H9 (cell line): ENCODE results near the gene LGALS4. TPM values are rescaled to one million over a fixed set of nuclear protein-coding genes. Genes with fewer than 3 reads are reported as not detected.
A peak's percentile ranks its signal among the peaks of the same experiment; 100 is the strongest.

Experiments
- DNase-seq: peaks from one replicate; pipeline ENCODE4 v3.0.0-alpha.2; 2017
- H2AFZ ChIP-seq: one replicate; pipeline ENCODE4 v1.6.1; 2013; ENCODE audit warnings: mild to moderate bottlenecking, low read length, control low read depth, moderate library complexity
- H2AK5ac ChIP-seq: 2 replicates; pipeline ENCODE4 v1.6.1; 2013; ENCODE audit warnings: low read length, control low read depth, mixed read lengths; ENCODE audit not compliant: insufficient read length
- H2BK120ac ChIP-seq: one replicate; pipeline ENCODE4 v1.6.1; 2013; ENCODE audit warnings: low read depth, mild to moderate bottlenecking, low read length, control low read depth, inconsistent platforms; ENCODE audit not compliant: poor library complexity, severe bottlenecking
- H2BK12ac ChIP-seq: 2 replicates; pipeline ENCODE4 v1.6.1; 2013; ENCODE audit warnings: low read length, control low read depth, mixed read lengths, low read depth; ENCODE audit not compliant: insufficient read length
- H2BK15ac ChIP-seq: 2 replicates; pipeline ENCODE4 v1.6.1; 2013; ENCODE audit warnings: low read depth, low read length, control low read depth
- H2BK20ac ChIP-seq: one replicate; pipeline ENCODE4 v1.6.1; 2013; ENCODE audit warnings: low read depth, mild to moderate bottlenecking, low read length, control low read depth, inconsistent platforms; ENCODE audit not compliant: poor library complexity, severe bottlenecking
- H2BK5ac ChIP-seq: 2 replicates; pipeline ENCODE4 v1.6.1; 2013; ENCODE audit warnings: low read length, control low read depth, mixed read lengths; ENCODE audit not compliant: insufficient read length
- H3K14ac ChIP-seq: 2 replicates; pipeline ENCODE4 v1.6.1; 2013; ENCODE audit warnings: low read length, control low read depth; ENCODE audit not compliant: insufficient read depth
- H3K18ac ChIP-seq: 2 replicates; pipeline ENCODE4 v1.6.1; 2013; ENCODE audit warnings: low read depth, mild to moderate bottlenecking, mixed read lengths, low read length, control low read depth; ENCODE audit not compliant: insufficient read length
- H3K23ac ChIP-seq: 2 replicates; pipeline ENCODE4 v1.6.1; 2013; ENCODE audit warnings: low read length, control low read depth, mixed read lengths, low read depth; ENCODE audit not compliant: insufficient read length
- H3K23me2 ChIP-seq: 2 replicates; pipeline ENCODE4 v1.6.1; 2013; ENCODE audit warnings: low read depth, mild to moderate bottlenecking, mixed read lengths, low read length, control low read depth; ENCODE audit not compliant: insufficient read length, poor library complexity, severe bottlenecking
- H3K27ac ChIP-seq: 2 replicates; pipeline ENCODE4 v1.5.1; 2013; ENCODE audit warnings: low read length, control low read depth, mixed read lengths, low read depth; ENCODE audit not compliant: insufficient read length
- H3K27me3 ChIP-seq: 2 replicates; pipeline ENCODE4 v1.6.1; 2013; ENCODE audit warnings: low read length, control low read depth, inconsistent platforms; ENCODE audit not compliant: insufficient read depth
- H3K4ac ChIP-seq: 2 replicates; pipeline ENCODE4 v1.6.1; 2013; ENCODE audit warnings: low read depth, mild to moderate bottlenecking, control low read depth, inconsistent platforms, low read length, moderate library complexity
- H3K4me1 ChIP-seq: 2 replicates; pipeline ENCODE4 v1.6.1; 2013; ENCODE audit warnings: low read length, control low read depth, inconsistent platforms; ENCODE audit not compliant: insufficient read depth
- H3K4me2 ChIP-seq: 2 replicates; pipeline ENCODE4 v1.6.1; 2013; ENCODE audit warnings: low read length, control low read depth, mixed read lengths; ENCODE audit not compliant: insufficient read length, insufficient read depth
- H3K56ac ChIP-seq: 2 replicates; pipeline ENCODE4 v1.6.1; 2013; ENCODE audit warnings: low read depth, mild to moderate bottlenecking, mixed read lengths, low read length, control low read depth; ENCODE audit not compliant: insufficient read length
- H3K79me1 ChIP-seq: 2 replicates; pipeline ENCODE4 v1.6.1; 2013; ENCODE audit warnings: low read depth, mild to moderate bottlenecking, moderate library complexity, low read length, control low read depth, inconsistent platforms; ENCODE audit not compliant: insufficient read depth, poor library complexity, severe bottlenecking
- H3K79me2 ChIP-seq: 2 replicates; pipeline ENCODE4 v1.6.1; 2013; ENCODE audit warnings: low read length, control low read depth, inconsistent platforms; ENCODE audit not compliant: insufficient read depth
- H3K9ac ChIP-seq: 2 replicates; pipeline ENCODE4 v1.6.1; 2013; ENCODE audit warnings: low read length, control low read depth, mixed read lengths; ENCODE audit not compliant: insufficient read length; ENCODE audit errors: extremely low read depth
- H3K9me3 ChIP-seq: one replicate; pipeline ENCODE4 v1.6.1; 2013; ENCODE audit warnings: low read depth, low read length, inconsistent platforms; ENCODE audit not compliant: control insufficient read depth
- H3T11ph ChIP-seq: one replicate; pipeline ENCODE4 v1.6.1; 2013; ENCODE audit warnings: mild to moderate bottlenecking, low read length, control low read depth, inconsistent platforms
- H4K20me1 ChIP-seq: one replicate; pipeline ENCODE4 v1.6.1; 2013; ENCODE audit not compliant: control insufficient read depth, insufficient read length, insufficient read depth
- H4K5ac ChIP-seq: 2 replicates; pipeline ENCODE4 v1.6.1; 2013; ENCODE audit warnings: low read depth, mild to moderate bottlenecking, mixed read lengths, low read length, control low read depth; ENCODE audit not compliant: insufficient read length
- H4K8ac ChIP-seq: replicated peaks from 2 replicates; pipeline ENCODE4 v1.6.1; 2013; ENCODE audit warnings: low read length, control low read depth, mixed read lengths, low read depth; ENCODE audit not compliant: insufficient read length
- H4K91ac ChIP-seq: 2 replicates; pipeline ENCODE4 v1.6.1; 2013; ENCODE audit warnings: low read depth, mild to moderate bottlenecking, moderate library complexity, mixed read lengths, low read length, control low read depth; ENCODE audit not compliant: insufficient read length
- H3K27ac Mint-ChIP-seq, 3 experiments: 2 replicates in 2 of 3; 3 replicates in 1 of 3; pipeline ENCODE4 v1.8.0; 2020 to 2021; ENCODE audit warnings: mixed read lengths in 3 of 3, mild to moderate bottlenecking in 1 of 3, moderate library complexity in 1 of 3
- H3K27me3 Mint-ChIP-seq: 2 replicates; pipeline ENCODE4 v1.8.0; 2021; ENCODE audit warnings: low read depth, mild to moderate bottlenecking, moderate library complexity, mixed read lengths
- H3K36me3 Mint-ChIP-seq, 3 experiments: 2 replicates in 2 of 3; 3 replicates in 1 of 3; pipeline ENCODE4 v1.8.0; 2020 to 2021; ENCODE audit warnings: low read depth in 3 of 3, mixed read lengths in 3 of 3; ENCODE audit not compliant: insufficient read depth in 1 of 3
- H3K4me1 Mint-ChIP-seq, 2 experiments: 2 replicates each; pipeline ENCODE4 v1.8.0; 2020; ENCODE audit warnings: mixed read lengths in 2 of 2
- H3K4me3 Mint-ChIP-seq, 2 experiments: 2 replicates in 1 of 2; 3 replicates in 1 of 2; pipeline ENCODE4 v1.8.0; 2020 to 2021; ENCODE audit warnings: mild to moderate bottlenecking in 2 of 2, mixed read lengths in 2 of 2, moderate library complexity in 1 of 2
- H3K9me3 Mint-ChIP-seq, 2 experiments: 2 replicates in 1 of 2; 3 replicates in 1 of 2; pipeline ENCODE4 v1.8.0; 2020; ENCODE audit warnings: mild to moderate bottlenecking in 2 of 2, mixed read lengths in 2 of 2, moderate library complexity in 1 of 2
- WGBS: extraction: QIAGEN DNeasy Blood & Tissue Kit; methylation state at CpG from one replicate; pipeline ENCODE4 v1.1.7; 2013; ENCODE audit warnings: missing lambda C conversion rate, low lambda C conversion rate, mixed read lengths; ENCODE audit not compliant: insufficient read length; ENCODE audit errors: extremely low coverage; 5-methylcytosine and 5-hydroxymethylcytosine counted together
- total RNA-seq: library from RNA; stranded (reverse); gene quantifications from 2 replicates; pipeline ENCODE4 v1.2.1, GENCODE V29; 2021
- TF ChIP-seq, protein P1 (sequence below): fragments of 200-600 bp; sonication (generic); conservative IDR thresholded peaks from 3 replicates; pipeline ENCODE4 v1.8.0; 2021; ENCODE audit warnings: antibody characterized with exemption, mild to moderate bottlenecking

LGALS4 gene
- total RNA-seq, 1 experiment from 2014 or later, result 0.68 TPM

DNA sequence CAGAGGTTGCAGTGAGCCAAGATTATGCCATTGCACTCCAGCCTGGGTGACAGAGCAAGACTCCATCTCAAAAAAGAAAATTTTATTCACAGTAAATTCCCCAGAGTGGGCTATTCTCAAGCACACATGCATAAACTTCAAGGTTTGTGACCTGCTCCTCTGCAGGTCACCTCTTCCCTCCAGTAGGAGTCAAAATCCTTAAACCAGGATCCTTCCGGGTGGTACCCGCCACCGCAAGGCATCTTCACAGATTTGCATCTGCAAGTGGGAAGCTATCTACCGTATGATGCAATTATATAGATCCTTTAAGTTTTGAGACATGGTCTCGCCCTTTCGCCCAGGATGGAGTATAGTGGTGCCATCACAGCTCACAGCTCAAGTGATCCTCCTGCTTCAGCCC lies 21.8 kb upstream of the LGALS4 start:
- Histone ChIP-seq H3K9me3 (no peaks in the 10 kb centered on the region), H2BK20ac (no peak overlapping the region), H3K4me1 (peaks cover 2% of the 10 kb centered on the region; the same call in 1 of the 2 replicates), H2BK5ac (no peak overlapping the region), H2BK120ac (no peak overlapping the region), H3K56ac (no peak overlapping the region), H3K79me2 (0 out of 2 replicates have a peak, but pooled peaks cover 2% of the 10 kb centered on the region), H3K14ac (no peak overlapping the region), H3K9ac (no peak overlapping the region), H3T11ph (no peak overlapping the region), H2BK12ac (no peak overlapping the region), H3K27ac (no peak overlapping the region), H3K23me2 (peaks cover 8% of the 10 kb centered on the region), H3K18ac (no peak overlapping the region), H3K4ac (no peak overlapping the region), H3K27me3 (no peaks in the 10 kb centered on the region), H3K79me1 (no peaks in the 10 kb centered on the region), H2BK15ac (no peak overlapping the region), H2AK5ac (no peak overlapping the region), H3K23ac (no peak overlapping the region), H4K5ac (no peak overlapping the region), H4K91ac (no peak overlapping the region), H4K20me1 (no peaks in the 10 kb centered on the region), H3K4me2 (no peak overlapping the region), H2AFZ (no peak overlapping the region), H4K8ac (no peak overlapping the region)
- peaks cover 44 to 70% (median 49%) of the 10 kb centered on the region in 3 experiments for H3K36me3 Mint-ChIP-seq
- peaks cover 13% of the 10 kb centered on the region in 2 experiments for H3K4me1 Mint-ChIP-seq
- H3K27me3 Mint-ChIP-seq, result no peaks in the 10 kb centered on the region
- no peak for DNase-seq
- H3K27ac Mint-ChIP-seq, result peak overlapping the region; percentile 15 to 77 (median 70); a peak in 5 of 7 replicates
- TF ChIP-seq, protein P1, sequence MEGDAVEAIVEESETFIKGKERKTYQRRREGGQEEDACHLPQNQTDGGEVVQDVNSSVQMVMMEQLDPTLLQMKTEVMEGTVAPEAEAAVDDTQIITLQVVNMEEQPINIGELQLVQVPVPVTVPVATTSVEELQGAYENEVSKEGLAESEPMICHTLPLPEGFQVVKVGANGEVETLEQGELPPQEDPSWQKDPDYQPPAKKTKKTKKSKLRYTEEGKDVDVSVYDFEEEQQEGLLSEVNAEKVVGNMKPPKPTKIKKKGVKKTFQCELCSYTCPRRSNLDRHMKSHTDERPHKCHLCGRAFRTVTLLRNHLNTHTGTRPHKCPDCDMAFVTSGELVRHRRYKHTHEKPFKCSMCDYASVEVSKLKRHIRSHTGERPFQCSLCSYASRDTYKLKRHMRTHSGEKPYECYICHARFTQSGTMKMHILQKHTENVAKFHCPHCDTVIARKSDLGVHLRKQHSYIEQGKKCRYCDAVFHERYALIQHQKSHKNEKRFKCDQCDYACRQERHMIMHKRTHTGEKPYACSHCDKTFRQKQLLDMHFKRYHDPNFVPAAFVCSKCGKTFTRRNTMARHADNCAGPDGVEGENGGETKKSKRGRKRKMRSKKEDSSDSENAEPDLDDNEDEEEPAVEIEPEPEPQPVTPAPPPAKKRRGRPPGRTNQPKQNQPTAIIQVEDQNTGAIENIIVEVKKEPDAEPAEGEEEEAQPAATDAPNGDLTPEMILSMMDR, result no peak
- no CpG with 5 or more reads among the region's 6 CpGs for WGBS
- H3K4me3 Mint-ChIP-seq, result peak overlapping the region in 1 of 2 experiments; percentile 20; a peak in 1 of 5 replicates
- H3K9me3 Mint-ChIP-seq, result no peaks in the 10 kb centered on the region
